BJ (cell line): ENCODE measurements around the gene INPP5D. TPM values are rescaled to one million over a fixed set of nuclear protein-coding genes. Genes with fewer than 3 reads are reported as not detected.

Experiments
- CTCF ChIA-PET: fragments of 350-600 bp; formaldehyde crosslinking; extraction: SDS; loops from one replicate; lab custom pipeline; 2021; ENCODE audit warnings: antibody characterized with exemption, inconsistent platforms; lab: Yijun Ruan, JAX
- POLR2A ChIA-PET: fragments of 300-600 bp; sonication (Branson Sonifier 250); formaldehyde crosslinking; extraction: SDS; loops from one replicate; lab custom pipeline; 2021; ENCODE audit warnings: antibody characterized with exemption; lab: Charles Lee
- DNase-seq: peaks from one replicate; pipeline ENCODE4 v3.0.0-alpha.2; 2011; ENCODE audit warnings: low read depth
- H3K27me3 ChIP-seq: 2 replicates; pipeline ENCODE4 v1.6.0; 2011; ENCODE audit warnings: low read length; ENCODE audit not compliant: control insufficient read depth, insufficient read depth
- H3K36me3 ChIP-seq: 2 replicates; pipeline ENCODE4 v1.5.1; 2011; ENCODE audit warnings: low read length; ENCODE audit not compliant: control insufficient read depth, insufficient read depth
- H3K4me3 ChIP-seq: 2 replicates; pipeline ENCODE4 v1.5.1; 2011; ENCODE audit warnings: low read depth, mild to moderate bottlenecking, control low read depth, low read length
- CTCF ChIP-seq: IDR thresholded peaks from 2 replicates; pipeline ENCODE4 v1.5.1; 2011; ENCODE audit warnings: low read depth, mild to moderate bottlenecking, control low read depth, inconsistent platforms, low read length, moderate library complexity; ENCODE audit not compliant: insufficient read depth
- polyA minus RNA-seq: library from RNA; depleted of rRNA, polyadenylated mRNA; stranded (reverse); fragments of >200 nt; gene quantifications from 2 replicates; pipeline ENCODE4 v1.2.3, GENCODE V29; 2011; rRNA and poly(A)+ RNA removed
- polyA plus RNA-seq: library from polyadenylated mRNA; depleted of rRNA; stranded (reverse); fragments of >200 nt; gene quantifications from 2 replicates; pipeline ENCODE4 v1.2.3, GENCODE V29; 2011; rRNA removed

The INPP5D gene
- polyA plus RNA-seq (0.26 and 0.38 TPM in 2 replicates), polyA minus RNA-seq (1.5 TPM in 1 of 2 replicates, not detected in the other)

GRCh38 chr2:233059797-233060500 is at the start of gene INPP5D:
TSS of gene INPP5D (plus strand) at chr2:233060342. CDS start at chr2:233060479, 137 bp downstream.
- DNase-seq, result no peak
- Histone ChIP-seq H3K27me3 (no peaks in the 10 kb centered on the region), H3K36me3 (no peaks in the 10 kb centered on the region), H3K4me3 (no peak within 1 kb of the TSS)
- no peak for TF ChIP-seq CTCF
- CTCF ChIA-PET, result interaction anchor here (0.6 to 2.0 kb wide), 3 partner anchors 10 to 207 kb away, joined by 3 to 9 read pairs (median 5); no protein-coding TSS in a partner anchor
- POLR2A ChIA-PET, result no interaction called here

- TF ChIP-seq CTCF, result no peak
- no peaks in the 10 kb centered on the region for H3K36me3 ChIP-seq
- DNase-seq, result no peak
- CTCF ChIA-PET, result no interaction called here
- POLR2A ChIA-PET, result no interaction called here
- H3K4me3 ChIP-seq, result no peak overlapping the region
- no peaks in the 10 kb centered on the region for H3K27me3 ChIP-seq
These were observed 49.4 kb upstream of the INPP5D start for GRCh38 chr2:233010569-233011267.

GRCh38 chr2:233011268-233011650 is 48.9 kb upstream of the INPP5D start:
- DNase-seq, result no peak
- H3K27me3 ChIP-seq, result no peaks in the 10 kb centered on the region
- ChIA-PET POLR2A (no interaction called here), CTCF (interaction anchor here (1.4 kb wide), 1 partner anchor 42 kb away, joined by 3 read pairs; no protein-coding TSS in a partner anchor)
- H3K36me3 ChIP-seq, result no peaks in the 10 kb centered on the region
- H3K4me3 ChIP-seq, result no peak overlapping the region
- no peak for TF ChIP-seq CTCF

- H3K27me3 ChIP-seq, result no peaks in the 10 kb centered on the region
- H3K36me3 ChIP-seq, result no peaks in the 10 kb centered on the region
- POLR2A ChIA-PET, result no interaction called here
- no peak for DNase-seq
- no peak for TF ChIP-seq CTCF
- CTCF ChIA-PET, result interaction anchor here (1.4 kb wide), 1 partner anchor 41 kb away, joined by 3 read pairs; no protein-coding TSS in a partner anchor
- no peak overlapping the region for H3K4me3 ChIP-seq
These were observed 48.4 kb upstream of the INPP5D start for GRCh38 chr2:233011702-233012131.

GRCh38 chr2:233012301-233012971 is 47.7 kb upstream of the INPP5D start:
- ChIA-PET CTCF (interaction anchor here (1.4 kb wide), 1 partner anchor 41 kb away, joined by 3 read pairs; no protein-coding TSS in a partner anchor), POLR2A (no interaction called here)
- no peak for TF ChIP-seq CTCF
- DNase-seq, result no peak
- Histone ChIP-seq H3K27me3 (no peaks in the 10 kb centered on the region), H3K36me3 (no peaks in the 10 kb centered on the region), H3K4me3 (no peak overlapping the region)
